Islet of Langerhans (tissue), 1 donor: ENCODE results near the gene BPIFB6.

Experiments
- FAIRE-seq: peaks from one replicate; lab custom pipeline; 2011; peaks lifted over from hg19 to GRCh38; lab: Jason Lieb, UNC

The BPIFB6 gene

DNA sequence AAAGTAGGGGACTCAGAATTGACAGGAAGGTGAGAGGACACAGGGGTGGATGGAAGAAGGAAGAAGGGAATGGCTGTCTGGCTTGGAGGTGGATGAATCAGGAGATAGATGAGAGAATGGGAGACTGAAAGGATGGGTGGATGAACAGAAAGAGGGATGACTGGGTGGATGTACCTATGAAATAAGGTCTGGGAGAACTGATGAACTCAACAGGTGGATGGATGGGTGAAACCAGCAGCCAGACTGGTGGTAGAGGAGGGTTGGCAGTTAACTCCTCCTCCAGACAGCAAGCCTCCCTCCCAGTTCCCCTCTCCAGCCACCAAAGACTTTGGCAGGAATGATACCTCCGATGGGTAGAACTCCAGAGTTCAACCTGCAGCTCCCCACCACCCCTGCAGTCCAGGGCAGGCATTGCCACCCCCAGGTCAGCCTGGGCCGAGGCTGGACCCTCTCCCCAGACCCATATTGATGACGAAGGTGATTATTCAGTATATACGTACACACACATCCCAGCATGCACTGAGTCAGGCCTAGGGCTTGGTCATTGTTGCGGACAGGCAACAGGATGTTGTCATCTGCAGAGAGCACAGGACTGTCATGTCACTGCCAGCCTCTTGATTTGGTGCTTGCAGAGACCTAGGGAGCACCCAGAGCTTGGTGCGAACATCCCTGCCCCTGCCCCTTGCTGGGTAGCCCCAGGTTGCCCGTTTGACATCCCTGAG, 29.2 kb upstream of the BPIFB6 start:
- no peak for FAIRE-seq

DNA sequence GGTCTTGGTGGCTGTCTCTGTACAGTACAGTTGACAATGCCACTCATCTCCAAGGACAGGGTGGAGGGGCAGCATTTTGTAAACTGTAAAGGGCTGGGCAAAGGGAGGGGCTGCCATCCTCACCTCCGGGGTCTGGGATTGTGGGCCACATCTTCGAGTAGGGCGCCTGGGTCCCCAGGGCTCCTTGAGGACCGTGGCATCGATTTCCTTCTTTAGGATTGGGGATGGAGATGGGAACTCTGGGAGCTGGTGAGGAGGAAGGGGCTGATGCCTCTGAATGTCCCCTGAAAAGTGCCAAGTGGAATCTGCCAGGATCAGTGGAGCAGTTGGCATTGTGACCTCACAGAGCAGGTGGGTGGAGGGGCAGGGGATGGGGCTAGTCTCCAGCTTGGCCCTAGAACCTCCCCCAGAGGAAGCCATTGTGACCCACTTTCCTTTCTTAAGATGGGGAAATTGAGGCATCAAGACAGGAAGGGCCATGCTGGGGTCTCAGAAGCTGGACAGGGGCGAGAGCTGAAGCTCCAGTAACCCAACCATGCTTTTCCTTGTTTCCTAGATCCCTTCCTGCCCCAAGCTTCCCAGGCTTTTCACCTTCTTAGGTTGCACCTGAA, 27.2 kb upstream of the BPIFB6 start, which contains the start of gene SUN5:
Gene SUN5 (minus strand): TSS at position 293 of the 611 bp plus-strand sequence. CDS start 93 bp downstream, at position 200.
- no peak for FAIRE-seq

DNA sequence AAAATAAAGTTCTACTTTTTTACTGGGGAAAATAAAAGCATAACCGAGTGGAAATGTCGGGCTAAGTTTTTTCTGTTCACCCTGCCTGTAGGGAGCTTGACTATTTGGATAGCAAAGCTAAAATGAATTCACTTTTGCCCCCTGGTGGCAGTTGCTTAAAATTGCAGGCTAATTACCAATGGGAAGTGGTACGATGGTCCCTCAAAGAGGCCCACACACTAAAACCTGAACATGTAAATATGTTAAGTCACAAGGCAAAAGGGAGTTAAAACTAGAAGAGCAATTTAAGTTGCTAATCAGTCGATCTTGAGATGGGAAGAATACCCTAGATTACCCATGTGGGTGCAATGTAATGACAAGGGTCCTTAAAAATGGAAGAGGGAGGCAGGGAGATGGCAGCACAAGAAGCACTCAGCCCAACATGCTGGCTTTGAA, 26.3 kb upstream of the BPIFB6 start:
- no peak for FAIRE-seq

DNA sequence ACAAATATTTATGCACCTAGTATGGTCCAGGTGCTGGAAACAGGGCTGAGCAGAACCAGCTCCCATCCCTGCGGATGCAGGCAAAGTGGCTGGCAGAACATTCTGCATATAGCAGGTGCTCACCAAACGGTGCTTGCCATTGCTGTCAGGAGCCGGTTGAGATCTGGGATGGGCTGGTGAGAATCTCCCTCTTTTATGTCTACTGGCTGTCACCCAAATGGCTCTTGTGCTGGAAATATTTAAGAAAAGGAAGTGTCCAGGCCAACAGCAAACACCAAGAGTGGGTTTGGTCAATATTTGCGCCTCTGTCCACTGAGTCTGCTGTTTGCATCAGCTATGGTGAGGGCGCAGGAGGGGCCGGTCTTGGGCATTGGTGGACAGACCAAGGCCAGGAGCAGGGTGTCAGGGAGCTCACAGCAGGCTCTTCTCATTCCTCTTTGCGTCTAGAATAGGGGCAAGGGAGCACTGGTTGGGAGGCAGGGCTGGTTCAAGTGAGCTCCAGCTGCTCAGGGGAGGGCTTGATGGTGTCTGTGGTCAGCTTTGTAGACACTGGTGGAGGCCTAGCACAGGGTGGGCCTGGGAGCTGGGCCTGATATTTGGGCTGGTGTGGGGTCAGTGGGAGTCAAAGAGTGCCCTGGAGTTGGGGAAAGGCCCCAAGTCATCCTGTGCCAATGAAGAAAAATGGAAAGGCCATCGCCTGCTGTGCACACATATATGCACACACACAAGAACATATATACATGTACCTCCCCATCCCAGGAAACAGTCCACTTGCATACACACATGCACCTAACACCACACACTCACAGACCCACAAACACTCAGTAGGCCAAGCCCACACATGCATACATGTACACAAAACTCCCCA, 25.3 kb upstream of the BPIFB6 start:
- FAIRE-seq = no peak

GRCh38 chr20:33006776-33007375, 24.6 kb upstream of the BPIFB6 start:
- FAIRE-seq = no peak

GRCh38 chr20:33007376-33008335, 23.8 kb upstream of the BPIFB6 start, which contains the start of gene BPIFB2:
Gene BPIFB2, plus strand, starts transcription at chr20:33007704. Its CDS starts 871 bp downstream, at chr20:33008575.
- no peak for FAIRE-seq

- no peak for FAIRE-seq
Measured at GRCh38 chr20:33008336-33009213, 22.9 kb upstream of the BPIFB6 start.

DNA sequence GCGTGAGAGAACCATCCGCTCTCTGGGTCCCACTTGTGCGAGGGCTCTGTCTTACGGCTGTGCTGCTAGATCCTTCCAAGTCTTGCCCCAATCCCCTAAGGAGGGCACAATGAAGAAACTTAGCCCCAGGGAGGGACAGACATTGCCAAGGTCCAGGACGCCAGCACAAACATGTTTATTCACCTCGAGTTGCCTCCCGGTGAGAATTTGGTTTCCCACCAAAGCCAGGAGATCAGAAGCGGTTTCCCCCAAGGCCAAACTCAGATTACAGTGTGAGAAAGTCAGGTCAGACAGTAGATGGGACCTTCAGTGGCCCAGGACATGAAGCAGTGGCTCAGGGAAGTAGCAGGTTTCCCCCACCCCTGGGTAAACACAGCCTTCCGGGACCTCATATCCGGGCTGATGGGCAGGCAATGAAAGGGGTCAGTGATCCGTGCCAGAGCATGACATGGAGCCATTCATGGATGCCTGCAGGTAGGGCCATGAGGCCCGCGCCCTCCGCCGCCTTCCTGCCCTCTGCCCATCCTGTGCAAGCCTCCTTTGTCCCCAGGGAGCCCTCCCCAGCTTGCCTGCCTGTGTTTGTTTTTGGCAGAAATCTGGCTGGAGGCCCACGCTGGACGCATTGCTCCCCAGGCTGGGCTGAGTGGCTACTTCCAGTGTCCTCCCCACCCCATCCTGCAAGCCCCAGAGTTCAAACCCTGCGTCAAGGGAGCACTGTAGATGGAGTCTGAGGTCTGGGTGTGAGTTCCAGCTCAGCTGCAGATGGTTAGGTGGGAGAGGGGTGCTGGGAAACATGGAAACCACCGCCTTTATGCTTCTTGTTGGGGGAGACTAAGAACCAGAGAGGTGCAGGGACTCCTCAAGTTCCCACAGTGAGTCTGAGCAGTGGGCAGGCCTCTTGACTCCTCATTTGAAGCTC, 22.0 kb upstream of the BPIFB6 start:
- no peak for FAIRE-seq

DNA sequence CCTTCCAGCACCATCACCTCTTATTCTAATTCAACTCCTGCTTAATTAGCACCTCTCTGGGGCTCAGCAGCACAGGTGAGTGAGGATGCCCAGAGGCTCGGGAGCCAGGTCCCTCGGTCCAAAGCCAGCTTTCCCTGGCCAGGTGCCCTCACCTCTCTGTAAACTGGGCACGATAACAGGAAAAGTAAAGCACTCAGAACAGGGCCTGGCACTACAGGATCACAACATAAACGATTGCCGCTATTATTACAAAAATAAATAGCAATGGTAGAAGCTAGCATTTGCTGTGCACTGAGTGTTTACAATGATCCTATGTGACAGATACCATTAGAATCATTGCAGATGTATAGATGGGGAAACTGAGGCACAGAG, 21.3 kb upstream of the BPIFB6 start:
- FAIRE-seq = no peak

DNA sequence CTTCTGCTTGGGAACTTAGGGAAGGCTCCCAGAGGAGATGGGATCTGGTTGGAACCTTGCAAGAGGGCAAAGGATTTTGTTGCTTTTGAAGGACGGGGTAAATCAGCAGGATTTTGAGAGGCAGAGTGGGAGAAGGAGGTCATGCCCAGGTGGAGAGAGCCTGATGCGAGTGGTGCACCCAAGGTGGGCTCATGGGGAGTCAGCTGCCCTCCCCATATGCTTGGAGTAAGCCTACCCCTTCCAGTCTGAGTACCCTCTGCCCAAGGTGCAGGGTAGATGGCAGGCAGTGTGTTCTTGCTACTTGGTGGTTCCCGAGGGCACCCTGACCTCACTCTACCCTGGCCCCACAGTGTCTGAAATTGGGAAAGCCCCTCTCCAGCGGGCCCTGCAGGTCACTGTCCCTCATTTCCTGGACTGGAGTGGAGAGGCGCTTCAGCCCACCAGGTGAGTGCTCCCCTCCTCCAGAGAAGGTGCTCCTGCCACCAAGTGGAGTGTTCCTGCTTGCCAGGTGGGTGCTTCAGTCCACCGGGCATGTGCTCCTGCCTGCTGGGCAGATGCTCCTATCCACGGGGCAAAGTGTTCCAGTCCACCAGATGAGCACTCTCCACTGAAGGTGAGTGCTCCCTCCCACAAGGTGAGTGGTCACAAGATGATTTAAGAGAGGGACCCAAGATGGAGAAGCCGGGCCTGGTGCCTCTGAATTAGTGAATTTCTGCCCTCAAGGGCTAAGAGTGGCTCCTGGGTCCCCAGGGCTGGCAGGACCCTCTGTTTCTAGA, 20.6 kb upstream of the BPIFB6 start:
- FAIRE-seq = no peak

DNA sequence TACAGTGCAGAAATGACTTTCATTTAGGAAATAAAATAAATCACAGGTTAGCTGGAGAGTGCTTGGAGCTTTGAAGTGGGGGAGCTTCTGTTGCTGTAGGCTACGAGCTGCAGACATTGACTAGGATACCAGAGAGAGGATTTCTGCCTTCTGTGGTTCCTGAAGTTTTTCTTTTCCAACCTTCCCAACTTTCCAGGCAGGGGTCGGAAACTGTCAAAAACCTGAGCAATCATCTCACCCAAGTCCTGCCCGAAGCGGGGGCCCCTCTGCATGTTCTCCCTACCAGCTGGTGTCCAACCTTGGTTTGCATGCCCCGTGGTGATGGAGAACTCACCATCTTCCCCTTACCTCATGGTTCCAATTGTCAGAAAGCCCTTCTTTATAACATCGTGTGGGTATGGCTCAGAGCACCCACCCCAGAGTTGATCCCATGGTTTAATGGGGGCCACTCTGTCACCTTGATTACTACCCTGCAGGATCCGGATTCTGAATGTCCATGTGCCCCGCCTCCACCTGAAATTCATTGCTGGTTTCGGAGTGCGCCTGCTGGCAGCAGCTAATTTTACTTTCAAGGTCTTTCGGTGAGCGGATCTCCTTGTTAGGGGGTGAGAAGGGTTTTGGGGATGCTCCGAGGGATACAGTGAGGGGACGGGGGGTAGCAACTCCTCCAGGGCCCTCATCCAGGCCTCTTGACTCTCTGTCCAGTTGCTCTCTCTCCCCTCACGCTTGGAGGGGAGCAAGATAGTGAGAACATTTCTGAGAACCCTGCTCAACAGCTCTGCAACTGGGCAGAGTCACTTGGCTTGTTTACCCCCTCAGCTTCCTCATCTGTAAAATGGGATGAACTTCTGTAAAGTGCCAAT, 18.9 kb upstream of the BPIFB6 start:
- no peak for FAIRE-seq

DNA sequence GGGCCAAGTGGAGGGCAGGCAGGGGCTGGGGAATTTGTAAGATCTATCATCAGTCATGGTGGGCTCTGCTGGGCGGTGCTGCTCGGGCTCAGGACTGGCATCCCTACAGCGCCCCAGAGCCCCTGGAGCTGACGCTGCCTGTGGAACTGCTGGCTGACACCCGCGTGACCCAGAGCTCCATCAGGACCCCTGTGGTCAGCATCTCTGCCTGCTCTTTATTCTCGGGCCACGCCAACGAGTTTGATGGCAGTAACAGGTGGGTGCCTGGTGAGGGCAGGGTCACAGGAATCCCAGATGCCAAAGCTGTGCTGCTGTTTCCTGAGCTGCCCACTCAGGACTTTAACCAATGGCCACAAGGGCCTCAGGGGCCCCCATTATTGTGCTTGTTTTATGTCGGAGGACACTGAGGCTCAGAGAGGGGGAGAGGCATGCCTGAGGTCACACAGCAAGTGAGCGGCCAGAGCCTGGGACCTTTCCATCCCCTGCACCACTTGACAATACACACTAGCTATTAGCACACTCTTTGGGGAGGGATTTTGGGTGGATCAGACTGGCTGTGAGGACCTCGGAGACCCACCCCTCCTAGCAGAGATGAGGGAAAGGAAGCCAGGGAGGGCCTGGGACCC, 17.6 kb upstream of the BPIFB6 start:
- no peak for FAIRE-seq

- no peak for FAIRE-seq
Measured at GRCh38 chr20:33014336-33015113, 16.9 kb upstream of the BPIFB6 start.

DNA sequence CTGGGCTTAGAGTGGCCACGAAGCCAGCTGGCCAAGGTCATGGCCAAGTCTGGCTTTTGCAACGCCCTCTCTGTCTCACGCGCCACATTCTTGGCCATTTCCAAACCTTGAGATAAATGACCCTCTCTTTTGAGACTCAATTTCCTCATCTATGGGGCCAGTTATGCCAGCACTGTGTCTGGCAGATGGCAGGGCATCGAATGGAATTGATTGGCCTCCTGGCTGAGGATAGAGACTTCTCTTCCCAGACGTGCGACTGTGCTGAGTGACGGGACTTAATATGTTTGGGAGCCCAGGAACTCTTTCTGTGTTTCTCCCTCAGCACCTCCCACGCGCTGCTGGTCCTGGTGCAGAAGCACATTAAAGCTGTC, 16.3 kb upstream of the BPIFB6 start:
- no peak for FAIRE-seq

- FAIRE-seq = no peak
Measured at GRCh38 chr20:33015700-33016580, 15.5 kb upstream of the BPIFB6 start.
